Right lung (tissue), 5 donors: ENCODE results near the gene SSH3. TPM values are rescaled to one million over a fixed set of nuclear protein-coding genes. Genes with fewer than 3 reads are reported as not detected.
"Not testable (repeated sequence)": the region's sequence is repeated elsewhere in the genome, so short reads cannot be mapped to it uniquely, and the experiment has no call there.

ENCODE experiments used
- DNase-seq, 2 donors: peaks; one replicate each; pipeline ENCODE4 v3.0.0-alpha.2; 2013
- polyA plus RNA-seq, 5 donors: library from polyadenylated mRNA; unstranded; fragments of 120-200 nt; gene quantifications; one replicate each; pipeline versions ENCODE4 v1.2.1 to v1.2.3, GENCODE V29; 2013; ENCODE audit warnings: inconsistent platforms in 1 of 5, low replicate concordance in 1 of 5; ENCODE audit not compliant: insufficient read length in 5 of 5, insufficient read depth in 1 of 5

Gene SSH3
- polyA plus RNA-seq, 5 donors = 21.8 to 37.6 (median 30.3) TPM

DNA sequence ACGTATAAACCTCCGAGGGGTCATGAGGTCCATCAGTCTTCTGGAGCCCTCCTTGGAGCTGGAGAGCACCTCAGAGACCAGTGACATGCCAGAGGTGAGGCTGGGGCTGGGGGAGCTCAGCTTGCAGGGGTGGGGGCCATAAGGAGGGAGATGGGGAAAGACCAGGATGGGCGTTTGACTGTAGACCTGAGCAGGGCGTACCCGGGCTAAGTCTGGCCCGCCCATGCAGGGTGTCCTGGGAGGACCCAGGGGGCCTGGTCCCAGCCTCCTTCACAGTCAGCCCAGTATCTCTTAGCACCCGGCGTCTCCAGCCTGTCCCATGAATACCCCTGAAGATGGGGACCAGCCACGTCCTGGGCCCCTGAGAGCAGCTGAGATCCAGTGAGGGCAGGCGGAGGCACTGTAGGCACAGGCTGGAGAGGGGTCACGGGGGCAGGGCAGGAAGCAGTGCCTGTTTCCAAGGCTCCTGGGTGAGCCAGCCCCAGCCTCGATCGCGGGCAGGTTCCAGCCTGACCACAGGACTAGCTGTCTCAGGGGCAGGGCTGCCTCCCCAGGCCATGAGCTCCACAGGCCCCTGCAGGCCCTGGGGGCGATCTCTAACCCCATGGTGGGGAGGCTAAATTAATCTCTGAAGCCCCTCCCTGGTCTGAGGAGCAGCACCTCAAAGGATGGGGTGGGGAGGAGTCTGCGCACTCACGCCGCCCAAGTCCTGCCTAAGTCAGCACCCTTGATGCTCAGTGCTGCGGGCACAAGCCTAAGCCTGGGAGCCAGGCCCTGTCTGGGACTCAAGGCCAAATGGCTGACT is 7.1 kb downstream of the SSH3 start:
- DNase-seq = no peak

DNA sequence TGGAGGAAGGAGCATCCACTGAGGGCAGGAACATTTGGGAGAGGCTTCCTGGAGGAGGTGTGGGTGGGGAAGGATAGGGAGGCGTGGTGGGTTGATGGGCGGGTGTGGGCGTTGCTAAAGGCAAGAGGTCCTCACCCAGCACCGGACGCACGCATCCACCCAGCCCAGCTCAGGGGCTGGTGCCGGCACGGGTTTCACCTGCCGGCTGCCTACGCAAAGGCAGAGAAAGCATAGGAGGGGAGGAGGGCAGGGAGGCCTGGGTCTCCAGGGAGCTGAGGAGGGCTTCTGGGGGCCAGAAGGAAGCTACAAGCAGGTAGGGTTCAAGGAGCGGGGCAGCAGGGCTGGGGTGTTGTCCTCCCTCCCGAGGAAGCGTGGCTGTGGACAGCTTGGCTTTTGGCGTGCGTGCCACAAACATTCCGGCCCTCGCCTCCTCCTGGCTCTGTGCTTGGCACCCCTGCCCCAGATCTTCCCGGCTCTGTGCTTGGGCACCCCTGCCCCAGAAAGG is 7.8 kb downstream of the SSH3 start:
- DNase-seq = no peak

DNA sequence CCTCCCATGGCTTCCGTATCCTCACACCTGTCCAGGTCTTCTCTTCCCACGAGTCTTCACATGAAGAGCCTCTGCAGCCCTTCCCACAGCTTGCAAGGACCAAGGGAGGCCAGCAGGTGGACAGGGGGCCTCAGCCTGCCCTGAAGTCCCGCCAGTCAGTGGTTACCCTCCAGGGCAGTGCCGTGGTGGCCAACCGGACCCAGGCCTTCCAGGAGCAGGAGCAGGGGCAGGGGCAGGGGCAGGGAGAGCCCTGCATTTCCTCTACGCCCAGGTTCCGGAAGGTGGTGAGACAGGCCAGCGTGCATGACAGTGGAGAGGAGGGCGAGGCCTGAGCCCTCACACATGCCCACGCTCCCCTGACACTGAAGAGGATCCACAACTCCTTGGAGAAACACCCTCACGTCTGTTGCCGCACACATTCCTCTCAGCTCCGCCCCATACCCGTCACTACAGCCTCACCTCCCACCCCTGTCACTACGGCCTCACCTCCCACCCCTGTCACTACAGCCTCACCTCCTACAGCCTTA is 8.3 kb downstream of the SSH3 start:
- DNase-seq = no peak

DNA sequence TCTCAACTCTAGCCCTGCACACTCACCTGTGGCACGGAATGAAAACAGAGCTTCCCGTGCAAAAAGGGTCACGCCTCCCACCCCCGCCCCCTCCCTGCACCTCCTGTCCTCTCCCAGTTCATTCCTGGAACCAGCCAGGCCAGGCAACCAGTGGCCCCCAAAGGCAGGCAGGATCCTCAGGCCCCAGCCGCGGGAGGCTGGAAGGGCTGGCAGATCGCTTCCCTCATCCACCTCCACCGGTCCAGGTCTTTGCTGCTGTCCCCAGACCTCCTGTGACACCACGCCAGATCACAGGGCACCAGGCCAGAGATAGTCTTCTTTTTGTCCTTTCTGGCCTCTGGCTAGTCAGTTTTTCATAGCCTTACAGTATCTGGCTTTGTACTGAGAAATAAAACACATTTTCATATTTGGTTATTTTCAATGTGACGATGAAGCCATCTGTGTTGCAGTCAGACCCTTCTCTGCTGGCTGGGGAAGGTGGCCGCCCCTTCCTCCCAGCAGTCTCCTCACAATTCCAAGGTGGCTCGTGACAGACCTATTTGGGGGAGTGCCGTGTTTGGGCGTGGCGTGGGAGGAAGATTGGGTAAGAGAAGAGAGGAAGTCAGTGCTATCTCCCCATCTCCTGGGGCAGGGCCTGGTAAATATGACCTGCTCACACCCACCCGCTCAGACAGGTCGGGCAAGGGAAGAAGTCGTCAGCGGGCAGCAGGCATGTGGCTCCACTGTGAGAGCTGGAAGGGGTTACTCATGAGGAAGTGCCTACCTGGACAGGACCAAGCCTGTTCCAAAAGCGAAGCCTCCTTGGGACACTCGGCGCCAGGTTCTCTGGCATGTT is 9.1 kb downstream of the SSH3 start:
- DNase-seq = no peak

DNA sequence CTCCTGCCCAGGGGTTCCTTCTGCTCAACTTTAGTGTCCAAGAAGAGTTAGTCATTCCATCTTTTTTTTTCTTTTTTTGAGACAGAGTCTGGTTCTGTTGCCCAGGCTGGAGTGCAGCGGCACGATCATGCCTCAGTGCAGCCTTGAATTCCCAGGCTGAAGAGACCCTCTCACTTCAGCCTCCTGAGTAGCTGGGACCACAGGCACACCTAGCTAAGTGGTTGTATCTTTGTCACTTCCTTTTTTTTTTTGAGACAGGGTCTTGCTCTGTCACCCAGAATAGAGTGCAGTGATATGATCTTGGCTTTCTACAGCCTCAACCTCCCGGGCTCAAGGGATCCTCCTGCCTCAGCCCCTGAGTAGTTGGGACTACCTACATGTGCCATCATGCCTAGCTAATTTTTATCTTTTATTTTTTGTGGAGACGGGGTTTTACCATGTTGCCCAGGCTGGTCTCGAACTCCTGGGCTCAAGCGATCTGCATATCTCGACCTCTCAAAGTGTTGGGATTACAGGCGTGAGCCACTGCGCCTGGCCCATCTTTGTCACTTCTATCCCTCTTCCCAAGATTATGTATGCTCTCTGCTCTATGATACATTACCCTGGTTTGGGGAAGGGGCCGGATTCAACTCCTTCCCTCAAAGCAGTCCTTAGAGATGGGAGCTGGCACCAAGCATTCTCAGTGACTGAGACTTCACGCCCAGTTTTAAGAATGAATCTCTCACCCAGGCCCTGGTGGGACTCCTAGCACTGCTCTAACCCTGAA is 10.0 kb downstream of the SSH3 start:
- DNase-seq = no peak

DNA sequence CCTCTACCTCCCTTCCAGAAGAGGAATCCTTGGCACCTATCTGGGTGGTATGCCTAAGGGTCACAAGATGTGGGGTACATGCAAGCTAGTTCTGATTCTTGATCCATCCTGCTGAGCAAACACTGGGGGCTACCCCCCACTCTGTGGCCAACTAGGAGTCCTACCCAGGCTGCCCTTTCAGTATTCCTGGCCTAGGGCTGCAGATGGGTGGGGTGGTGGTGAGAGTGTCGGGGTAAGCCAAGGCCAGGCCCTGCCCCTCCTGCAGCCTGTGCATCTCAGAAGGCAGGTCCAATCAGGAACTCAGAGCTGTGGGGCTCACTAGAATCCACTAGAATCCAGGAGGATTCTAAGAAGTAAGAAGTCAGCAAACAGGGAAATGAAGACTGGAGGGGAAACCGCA is 10.9 kb downstream of the SSH3 start:
- no peak for DNase-seq

DNA sequence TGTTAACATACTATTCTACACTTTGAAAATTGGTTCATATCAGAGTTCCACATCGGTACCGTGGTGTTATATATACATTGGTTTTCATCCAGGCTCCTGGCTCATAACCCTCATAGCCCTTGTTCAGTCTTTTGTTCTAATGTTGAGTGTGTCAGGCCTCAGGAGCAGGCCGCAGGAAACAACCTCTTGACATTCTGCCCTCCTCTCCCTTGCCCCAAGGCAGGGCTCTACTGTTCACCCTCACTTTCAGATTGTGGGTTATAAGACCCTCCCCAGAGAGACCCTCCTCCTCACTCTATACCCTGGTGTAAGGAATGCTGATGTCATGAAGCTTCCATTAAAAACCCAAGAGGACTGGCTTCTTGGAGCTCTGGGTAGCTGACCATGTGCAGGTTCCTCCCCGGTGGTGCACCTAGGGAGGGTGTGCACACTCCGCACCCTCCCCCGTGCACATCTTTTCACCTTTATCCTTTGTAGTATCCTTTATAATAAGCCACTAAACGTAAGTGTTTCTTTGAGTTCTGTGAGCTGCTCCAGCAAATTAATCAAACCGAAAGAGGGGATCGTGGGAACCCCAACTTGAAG is 12.1 kb downstream of the SSH3 start:
- no peak for DNase-seq

DNA sequence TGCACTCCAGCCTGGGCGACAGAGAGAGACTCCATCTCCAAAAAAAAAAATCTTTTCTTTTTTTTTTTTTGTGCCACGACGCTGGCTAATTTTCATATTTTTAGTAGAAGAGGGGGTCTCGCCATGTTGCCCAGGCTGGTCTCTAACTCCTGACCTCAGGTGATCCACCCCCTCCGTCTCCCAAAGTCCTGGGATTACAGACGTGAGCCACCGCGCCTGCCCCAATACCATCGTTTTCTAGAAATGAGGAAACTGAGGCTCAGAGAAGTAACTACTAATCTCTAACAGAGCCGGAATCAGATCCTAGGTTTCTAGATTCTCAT is 13.5 kb downstream of the SSH3 start:
- no peak for DNase-seq

DNA sequence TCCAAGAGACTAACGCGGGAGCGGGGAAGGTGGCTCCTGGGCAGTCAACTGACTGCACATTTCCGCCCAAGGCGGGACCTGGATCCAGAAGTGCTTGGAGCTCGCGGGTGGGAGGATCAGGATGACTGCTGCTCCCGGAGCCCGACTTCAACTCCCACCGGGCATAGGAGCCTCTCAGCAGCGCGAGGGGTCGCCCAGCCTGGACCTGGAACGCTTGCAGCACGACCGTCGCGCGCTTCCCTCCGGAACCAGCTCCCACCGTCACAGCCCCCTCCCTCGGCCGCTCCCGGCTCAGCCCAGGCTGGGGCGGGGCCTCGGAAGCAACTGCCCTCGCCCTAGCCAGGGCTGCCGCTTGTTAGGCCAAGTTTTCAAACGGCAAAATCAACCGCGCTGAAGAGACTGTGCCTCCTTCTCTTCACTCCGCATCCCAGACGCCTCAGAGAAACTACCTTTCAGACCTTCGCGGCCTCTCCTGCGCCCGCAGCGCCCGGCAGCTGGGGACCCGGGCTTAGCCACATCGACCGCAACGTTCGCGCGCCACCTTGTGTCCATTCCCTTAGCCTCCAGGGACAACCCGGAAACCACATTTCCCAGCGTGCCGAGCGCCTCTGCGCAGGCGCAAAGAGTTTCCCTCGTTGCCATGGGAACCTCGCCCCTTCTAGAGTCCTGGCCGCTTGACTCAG is 14.0 kb downstream of the SSH3 start:
- peak; percentile 96 to 97 for DNase-seq

DNA sequence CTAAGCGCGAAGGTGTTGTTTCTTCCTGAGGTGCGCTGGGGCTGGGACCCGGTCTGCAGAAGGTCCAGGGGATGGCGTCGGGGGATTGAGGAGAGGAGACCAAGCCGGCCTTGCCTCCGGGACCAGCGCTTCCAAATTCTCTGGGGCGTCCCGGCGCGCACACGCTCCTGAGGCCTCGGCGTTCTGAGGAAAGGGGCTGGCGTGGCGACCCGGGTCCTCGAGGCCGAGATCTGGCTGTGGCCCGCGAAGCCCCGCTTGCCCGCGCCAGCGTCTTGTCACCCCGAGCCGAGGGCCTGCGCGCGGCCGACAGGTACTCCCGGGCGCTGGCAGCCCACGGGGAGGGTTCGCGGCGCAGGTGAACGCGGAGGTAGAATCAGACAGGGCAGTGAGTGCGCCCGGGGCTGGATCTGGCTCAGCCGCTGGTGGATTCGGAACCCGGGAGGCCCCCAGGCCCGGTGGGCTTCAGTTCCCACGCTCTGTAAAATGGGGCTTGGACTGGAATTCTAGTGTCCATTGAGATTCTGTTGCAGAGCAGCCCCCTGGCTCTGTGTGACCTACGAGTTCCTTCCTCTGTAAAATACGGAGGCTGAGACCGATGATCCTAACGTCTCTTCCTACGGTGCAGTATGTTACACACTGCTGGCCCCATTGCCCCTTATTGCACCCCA is 14.7 kb downstream of the SSH3 start:
- no peak for DNase-seq

DNA sequence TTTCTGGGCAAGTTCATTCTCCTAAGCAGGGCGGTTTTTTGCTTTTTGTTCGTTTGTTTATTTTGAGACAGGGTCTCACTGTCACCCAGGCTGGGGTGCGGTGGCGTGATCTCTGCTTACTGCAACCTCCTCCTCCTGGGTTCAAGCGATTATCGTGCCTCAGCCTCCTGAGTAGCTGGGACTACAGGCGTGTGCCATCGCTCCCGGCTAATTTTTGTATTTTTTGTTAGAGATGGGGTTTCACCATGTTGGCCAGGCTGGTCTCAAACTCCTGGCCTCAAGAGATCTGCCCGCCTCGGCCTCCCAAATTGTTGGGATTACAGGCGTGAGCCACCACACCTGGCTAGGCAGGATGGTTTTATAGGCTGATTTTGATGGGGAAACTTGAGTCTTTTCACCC is 15.5 kb downstream of the SSH3 start:
- DNase-seq = not testable (repeated sequence)

DNA sequence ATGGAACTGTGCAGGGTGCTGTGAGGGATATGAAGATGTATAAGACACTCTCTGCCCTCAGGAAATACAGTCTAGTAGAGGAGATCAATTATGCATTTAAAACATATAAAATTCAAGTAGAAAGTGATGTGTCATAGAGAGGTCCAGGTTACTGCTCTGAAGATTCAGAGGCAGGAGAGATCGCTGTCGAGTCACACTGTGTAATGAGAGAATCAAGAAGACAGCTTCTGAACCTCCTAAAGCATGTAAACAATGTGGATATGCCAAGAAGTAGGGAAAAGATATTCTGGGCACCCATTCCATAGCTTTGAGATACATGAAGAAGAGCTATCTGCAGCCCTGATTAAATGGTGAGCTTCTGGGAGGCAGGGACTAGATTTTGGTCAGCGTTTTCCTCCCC is 16.7 kb downstream of the SSH3 start:
- no peak for DNase-seq

DNA sequence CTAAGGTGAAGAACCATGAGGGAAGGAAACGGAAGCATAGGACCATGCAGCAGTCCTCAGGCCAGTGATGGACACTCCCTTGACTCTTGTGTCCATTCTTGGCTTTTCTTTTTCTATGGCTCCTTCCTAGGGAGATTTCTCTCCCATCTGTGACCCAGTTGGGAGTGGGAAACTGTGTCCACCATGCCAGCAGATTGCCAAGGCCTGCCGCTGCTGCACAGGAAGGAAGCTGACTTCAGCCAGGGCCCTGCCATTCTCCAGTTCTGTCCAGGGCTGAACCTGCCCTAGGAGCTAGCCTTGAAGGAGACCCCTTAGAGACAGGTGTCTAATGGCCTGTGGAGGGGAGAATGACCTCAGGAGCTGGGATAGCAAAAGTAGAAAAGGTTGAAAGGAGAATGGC is 17.4 kb downstream of the SSH3 start:
- DNase-seq = no peak

DNA sequence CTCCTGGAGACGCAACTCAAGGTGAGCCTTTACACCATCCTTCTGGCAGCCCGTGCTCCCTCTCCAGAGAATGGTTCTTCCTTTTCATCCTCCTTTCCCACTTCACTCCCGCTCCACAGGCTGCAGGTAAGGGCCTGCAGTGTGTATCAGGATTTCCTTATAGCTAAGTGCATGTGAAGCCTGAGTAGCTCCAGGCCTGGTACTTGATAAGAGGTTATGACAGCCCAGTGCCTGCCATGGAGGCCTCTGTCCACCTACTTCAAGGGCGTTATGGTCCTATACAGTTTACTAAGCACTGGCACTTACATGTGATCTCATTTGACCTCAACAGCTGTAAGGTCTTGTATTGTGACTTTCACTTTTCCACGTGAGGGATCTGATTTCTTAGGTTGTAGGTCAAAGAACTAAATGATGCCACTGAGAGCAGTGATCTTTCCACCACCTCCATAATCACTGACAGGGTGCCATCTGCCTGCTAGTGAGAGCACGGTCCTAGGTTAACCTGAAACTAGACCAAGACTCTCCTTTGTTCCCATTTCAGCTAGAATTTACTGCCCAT is 18.1 kb downstream of the SSH3 start:
- no peak for DNase-seq

DNA sequence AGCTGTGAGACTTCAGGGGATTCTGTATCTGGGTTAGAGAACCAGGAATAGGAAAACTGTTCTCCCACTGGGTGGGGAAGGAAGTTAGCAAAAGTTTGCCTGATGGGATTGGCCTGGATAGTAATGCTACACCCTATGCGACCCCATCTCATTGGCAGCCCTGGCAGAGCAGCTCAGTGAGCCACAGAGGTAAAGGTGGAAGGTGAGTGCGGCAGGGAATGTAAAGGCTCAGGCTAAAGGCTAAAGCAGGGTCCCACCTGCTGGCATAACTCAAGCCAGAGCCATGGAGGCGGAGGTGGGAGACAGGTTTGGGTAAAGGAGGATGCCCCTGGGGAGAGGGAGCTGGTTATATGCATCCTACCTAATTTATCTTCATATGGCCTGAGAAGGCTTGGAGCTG is 18.7 kb downstream of the SSH3 start:
- no peak for DNase-seq

DNA sequence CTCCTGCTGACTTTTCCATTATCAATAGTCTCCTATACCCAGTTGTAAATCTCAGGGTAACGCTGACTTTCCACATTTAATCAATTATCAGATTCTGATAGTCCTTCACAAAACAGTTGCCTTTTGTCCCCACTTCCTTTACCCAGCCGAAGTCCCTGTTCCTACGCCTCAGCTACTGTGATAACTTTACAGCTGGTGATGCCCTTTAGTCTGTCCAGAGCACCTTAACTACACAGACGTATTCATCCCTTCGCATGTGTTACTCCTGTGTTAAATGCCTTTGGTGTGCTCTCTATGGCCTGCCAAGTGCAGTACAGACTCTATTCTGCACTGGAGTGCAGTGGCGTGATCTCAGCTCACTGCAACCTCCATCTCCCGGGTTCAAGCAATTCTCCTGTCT is 20.2 kb downstream of the SSH3 start:
- DNase-seq = no peak

DNA sequence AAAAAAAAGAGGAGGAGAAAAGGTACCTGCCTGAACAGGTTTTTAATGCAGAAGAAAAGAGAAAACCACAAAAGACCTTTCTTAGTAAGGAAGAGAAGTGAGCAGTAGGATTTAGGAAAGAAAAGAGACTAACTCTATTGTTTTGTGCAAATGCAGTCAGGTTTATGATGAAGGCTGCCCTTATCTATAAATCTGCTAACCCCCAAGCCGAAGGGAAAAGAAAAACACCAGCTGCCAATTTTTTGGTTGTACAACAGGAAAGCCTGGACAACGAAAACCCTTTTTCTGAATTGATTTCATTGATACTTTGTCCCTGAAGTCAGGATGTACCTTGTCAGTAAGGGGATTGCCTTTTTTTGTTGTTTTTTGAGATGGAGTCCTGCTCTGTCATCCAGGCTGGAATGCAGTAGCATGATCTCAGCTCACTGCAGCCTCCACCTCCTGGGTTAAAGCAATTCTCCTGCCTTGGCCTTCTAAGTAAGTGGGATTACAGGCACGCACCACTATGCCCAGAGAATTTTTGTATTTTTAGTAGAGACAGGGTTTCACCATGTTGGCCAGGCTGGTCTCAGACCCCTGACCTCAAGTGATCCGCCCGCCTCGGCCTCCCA is 28.9 kb downstream of the SSH3 start:
- DNase-seq = no peak

DNA sequence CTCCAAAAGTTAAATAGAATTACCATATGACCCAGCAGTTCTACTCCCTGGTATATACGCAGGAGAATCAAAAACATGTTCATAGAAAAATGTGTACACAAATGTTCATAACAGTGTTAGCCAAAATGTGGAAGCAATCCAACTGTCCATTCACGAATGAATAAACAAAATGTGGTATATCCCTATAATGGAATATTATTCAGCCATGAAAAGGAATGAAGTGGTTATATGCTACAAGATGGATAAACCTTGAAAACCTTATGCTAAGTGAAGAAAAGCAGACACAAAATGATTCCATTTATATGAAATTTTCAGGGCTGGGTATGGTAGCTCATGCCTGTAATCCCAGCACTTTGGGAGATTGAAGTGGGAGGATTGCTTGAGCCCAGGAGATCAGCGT is 33.9 kb downstream of the SSH3 start:
- no peak for DNase-seq

DNA sequence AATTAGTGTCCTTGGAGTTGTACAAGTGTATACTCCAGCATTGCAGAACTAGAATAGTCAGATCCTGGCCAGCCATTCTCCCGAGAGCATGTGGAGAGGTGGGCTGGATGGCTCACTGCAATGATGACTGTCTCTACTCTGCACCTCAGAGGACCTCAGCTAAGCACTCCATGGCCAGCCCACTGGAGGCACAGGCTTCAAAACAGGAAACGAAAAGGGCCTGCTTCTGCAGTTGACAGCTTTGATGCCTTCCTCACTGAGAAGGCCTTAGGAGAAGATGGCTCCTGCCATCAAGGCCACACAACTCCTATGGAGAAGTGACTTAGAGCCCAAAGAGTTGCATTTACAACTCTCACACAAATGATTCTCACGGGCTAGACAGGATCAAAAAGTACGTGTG is 40.9 kb downstream of the SSH3 start:
- DNase-seq = no peak
